Fibroblast of villous mesenchyme (primary cell): ENCODE results near the gene LRP5. TPM values are rescaled to one million over a fixed set of nuclear protein-coding genes. Genes with fewer than 3 reads are reported as not detected.
"Not testable (repeated sequence)": the region's sequence is repeated elsewhere in the genome, so short reads cannot be mapped to it uniquely, and the experiment has no call there.

Experiments used
- DNase-seq: peaks from one replicate; pipeline ENCODE4 v3.0.0-alpha.2; 2010; ENCODE audit warnings: low read depth
- H3K4me3 ChIP-seq: 2 replicates; pipeline ENCODE4 v1.5.1; 2011; ENCODE audit warnings: low read depth, mild to moderate bottlenecking, low read length
- total RNA-seq: library from RNA; depleted of rRNA; stranded (reverse); fragments of >200 nt; gene quantifications from 2 replicates; pipeline ENCODE4 v1.2.3, GENCODE V29; 2012
- TF ChIP-seq, protein P1 (sequence below): IDR thresholded peaks from 2 replicates; pipeline ENCODE4 v1.5.1; 2012; ENCODE audit warnings: low read depth, mild to moderate bottlenecking, low read length; ENCODE audit not compliant: insufficient read depth

Gene LRP5
- total RNA-seq, 1 donor: 31.5 TPM

DNA sequence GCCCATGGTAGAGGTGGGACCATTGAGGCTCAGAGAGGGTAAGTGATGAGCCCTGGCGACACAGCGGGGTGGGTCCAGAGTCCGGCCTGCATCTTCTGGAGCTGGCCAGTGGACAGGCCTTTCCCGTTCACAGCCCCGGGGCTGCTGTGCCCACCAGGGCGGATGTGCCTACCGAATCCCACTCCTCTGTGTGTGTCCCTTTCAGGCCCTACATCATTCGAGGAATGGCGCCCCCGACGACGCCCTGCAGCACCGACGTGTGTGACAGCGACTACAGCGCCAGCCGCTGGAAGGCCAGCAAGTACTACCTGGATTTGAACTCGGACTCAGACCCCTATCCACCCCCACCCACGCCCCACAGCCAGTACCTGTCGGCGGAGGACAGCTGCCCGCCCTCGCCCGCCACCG lies 136.2 kb downstream of the LRP5 start:
- no peak overlapping the region for H3K4me3 ChIP-seq
- no peak for DNase-seq
- TF ChIP-seq, protein P1, sequence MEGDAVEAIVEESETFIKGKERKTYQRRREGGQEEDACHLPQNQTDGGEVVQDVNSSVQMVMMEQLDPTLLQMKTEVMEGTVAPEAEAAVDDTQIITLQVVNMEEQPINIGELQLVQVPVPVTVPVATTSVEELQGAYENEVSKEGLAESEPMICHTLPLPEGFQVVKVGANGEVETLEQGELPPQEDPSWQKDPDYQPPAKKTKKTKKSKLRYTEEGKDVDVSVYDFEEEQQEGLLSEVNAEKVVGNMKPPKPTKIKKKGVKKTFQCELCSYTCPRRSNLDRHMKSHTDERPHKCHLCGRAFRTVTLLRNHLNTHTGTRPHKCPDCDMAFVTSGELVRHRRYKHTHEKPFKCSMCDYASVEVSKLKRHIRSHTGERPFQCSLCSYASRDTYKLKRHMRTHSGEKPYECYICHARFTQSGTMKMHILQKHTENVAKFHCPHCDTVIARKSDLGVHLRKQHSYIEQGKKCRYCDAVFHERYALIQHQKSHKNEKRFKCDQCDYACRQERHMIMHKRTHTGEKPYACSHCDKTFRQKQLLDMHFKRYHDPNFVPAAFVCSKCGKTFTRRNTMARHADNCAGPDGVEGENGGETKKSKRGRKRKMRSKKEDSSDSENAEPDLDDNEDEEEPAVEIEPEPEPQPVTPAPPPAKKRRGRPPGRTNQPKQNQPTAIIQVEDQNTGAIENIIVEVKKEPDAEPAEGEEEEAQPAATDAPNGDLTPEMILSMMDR: no peak

DNA sequence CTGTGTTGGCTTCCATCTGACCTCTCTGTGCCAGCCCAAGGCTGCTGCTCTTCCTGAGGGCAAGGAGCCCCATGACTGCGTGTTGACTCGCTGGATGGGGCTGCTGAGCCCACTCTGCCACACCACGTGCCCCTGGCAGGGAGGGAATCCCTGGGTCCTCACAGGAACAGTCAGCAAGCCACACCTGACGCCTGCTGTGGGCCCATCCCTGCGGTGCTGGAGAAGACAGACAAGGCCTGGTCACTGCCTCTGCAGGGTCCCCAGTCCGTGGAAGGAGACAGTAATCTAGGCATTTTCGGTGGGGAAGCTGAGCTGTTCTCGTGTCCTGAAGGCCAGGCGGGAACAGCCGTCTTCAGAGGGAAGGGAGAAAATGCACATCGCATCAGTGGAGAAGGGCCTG lies 137.6 kb downstream of the LRP5 start:
- no peak for DNase-seq
- TF ChIP-seq, protein P1: no peak
- no peak overlapping the region for H3K4me3 ChIP-seq

DNA sequence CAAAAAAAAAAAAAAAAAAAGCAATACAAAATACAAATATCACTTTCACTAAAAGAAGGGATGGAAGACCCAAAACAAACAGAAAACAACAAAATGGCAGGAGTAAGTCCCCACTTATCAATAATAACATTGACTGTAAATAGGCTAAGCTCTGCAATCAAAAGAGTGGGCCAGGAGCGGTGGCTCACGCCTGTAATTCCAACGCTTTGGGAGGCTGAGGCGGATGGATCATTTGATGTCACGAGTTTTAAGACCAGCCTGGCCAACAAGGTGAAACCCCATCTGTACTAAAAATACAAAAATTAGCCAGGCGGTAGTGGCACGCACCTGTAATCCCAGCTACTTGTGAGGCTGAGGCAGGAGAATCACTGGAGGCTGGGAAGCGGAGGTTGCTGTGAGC lies 138.3 kb downstream of the LRP5 start:
- H3K4me3 ChIP-seq: no peak overlapping the region
- TF ChIP-seq, protein P1: no peak
- DNase-seq: no peak

DNA sequence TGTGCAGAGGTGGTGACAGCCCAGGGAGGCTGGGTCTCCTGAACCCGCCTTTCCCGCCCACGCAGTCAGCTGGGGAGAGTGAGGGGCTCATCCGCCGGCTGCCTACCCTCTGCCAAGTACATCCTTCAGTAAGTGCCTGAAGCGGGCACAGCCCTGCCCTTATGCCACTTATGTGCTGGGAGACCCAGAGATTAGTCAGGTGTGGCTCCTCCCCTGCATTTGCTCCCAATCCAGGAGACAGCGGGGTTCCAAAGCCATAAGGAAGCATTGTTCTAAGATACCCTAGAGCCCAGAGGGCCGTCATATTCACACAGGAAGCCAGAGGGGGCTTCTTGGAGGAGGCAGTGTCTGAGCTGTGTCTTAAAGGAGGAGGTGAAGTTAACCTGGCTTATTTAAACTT lies 142.4 kb downstream of the LRP5 start:
- no peak for DNase-seq
- H3K4me3 ChIP-seq: no peak overlapping the region
- TF ChIP-seq, protein P1: no peak

DNA sequence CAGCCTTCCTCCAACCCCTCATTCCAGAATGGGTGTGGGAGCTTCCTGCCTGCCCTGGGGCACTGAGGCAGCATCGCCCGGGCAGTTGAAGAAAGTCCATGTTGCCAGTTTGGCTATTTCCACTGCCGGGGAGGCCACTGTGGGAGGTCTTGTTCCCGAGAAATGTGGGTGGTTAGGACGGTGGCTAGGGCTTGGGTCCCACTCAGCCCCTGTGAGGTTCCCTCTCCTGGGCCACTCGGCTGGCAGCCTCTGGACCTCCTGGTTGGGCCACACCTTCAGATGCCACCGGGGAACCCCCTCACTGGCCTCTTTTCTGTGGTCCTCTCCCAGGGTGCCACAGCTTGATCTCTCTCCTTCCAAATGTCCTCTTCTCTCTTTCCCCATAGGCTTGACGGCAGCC lies 143.1 kb downstream of the LRP5 start:
- no peak for DNase-seq
- TF ChIP-seq, protein P1: no peak
- H3K4me3 ChIP-seq: no peak overlapping the region

DNA sequence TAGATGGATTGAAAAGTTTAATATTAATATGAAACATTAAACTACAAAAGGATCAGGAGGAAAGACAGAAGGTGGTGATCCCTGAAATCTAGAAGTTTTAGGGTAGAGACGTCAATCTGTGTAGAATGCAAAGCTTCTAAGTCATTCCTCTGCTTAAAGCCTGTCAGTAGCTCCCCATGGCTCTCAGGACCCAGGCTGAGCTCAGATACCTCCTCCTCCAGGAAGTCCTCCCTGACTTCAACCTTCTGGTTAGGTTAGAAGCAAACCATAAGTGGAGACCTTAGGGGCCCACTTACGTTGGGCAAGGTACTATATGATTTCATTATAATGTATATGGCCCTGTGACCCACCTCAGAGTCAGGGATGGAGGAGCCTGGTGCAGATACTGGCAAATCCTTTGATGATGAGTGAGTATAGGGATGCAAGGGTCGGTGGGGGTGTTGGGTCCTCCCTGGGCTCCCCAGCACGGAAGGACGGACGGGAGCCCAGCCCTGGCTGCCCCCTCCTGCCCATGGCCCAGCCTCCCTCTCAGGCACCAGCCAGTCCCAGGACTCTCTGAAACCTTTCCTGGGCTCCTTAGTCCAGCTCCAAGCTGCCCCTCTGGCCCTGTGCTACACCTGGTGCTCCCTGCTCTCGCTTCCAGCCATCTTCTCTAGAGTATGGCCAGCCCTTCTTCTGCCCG lies 145.0 kb downstream of the LRP5 start:
- no peak for DNase-seq
- TF ChIP-seq, protein P1: no peak
- no peak overlapping the region for H3K4me3 ChIP-seq

DNA sequence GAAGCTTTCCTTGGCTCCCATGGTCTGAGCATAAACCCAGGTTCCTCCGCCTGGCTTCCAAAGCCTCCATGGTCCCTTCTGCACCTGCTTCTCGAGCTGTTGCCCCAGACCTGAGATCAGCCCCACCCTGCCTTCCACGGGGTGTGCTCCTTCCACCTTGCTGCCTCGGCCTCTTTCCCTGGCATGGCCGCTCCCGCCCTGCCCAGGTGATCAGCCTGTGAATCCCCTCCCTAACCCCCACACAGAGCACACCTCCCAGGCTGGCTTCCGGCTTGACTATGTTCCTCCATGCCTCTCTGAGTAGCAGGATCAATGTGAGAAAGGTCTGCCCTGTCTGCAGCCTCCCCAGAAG lies 145.5 kb downstream of the LRP5 start:
- no peak overlapping the region for H3K4me3 ChIP-seq

DNA sequence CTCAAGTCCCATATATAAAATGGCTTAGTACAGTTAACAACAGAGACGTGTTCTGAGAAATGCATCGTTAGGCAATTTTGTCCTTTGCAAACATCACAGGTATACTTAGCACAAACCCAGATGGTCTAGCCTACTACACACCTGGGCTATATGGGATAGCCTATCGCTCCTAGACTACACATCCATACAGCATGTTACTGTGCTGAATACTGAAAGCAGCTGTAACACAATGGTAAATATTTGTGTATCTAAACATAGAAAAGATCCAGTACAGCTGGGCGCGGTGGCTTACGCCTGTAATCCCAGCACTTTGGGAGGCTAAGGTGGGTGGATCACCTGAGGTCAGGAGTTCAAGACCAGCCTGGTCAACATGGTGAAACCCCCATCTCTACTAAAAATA lies 145.9 kb downstream of the LRP5 start:
- DNase-seq, H3K4me3 ChIP-seq: not testable (repeated sequence)

More for the DNA sequence above, 145.5 kb downstream of the LRP5 start:
- DNase-seq: no peak
- TF ChIP-seq, protein P1: no peak
